ENCODE measurements around the gene EPO. TPM values are rescaled to one million over a fixed set of nuclear protein-coding genes. Genes with fewer than 3 reads are reported as not detected.

EPO gene
- total RNA-seq, 2 experiments from 2014 or later, result 0.15 TPM; not detected in 1

DNA sequence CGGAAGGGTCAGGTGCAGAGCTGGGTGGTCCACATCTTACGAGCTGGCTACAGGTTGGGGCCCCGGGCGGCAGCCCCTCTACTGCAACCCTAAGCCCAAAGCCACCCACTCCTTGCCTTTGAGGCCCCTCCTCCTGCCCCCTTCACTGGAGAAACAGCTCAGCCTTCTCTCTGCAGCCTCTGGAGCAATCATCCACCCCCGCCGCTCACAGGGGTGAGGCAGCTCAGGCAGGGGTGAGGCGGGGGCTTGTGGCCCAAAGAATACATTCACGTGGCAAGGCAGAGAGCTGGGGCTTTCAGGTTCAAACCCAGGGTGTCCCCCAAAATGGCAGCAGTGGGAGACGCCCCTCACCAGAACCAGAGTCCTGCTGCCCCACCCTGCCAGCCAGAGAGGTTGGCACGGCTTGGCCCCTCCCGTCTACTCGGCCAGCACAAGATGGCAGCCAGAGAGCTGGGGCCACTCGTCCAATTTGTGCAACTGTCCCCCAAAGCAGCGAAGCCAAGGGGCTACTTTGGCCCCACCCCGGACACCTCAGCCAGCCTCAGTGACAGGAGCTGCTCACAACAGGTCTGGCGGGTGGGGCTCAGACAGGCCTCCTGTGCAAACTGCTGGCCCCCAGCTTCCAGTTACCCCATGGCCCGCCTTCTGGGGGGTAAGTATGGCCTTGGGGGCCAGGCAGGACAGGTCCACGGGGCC lies 39.5 kb upstream of the EPO start:
- ChIA-PET POLR2A (interaction anchor here (0.6 to 0.9 kb wide), 2 partner anchors 25 to 69 kb away, joined by 3 to 12 read pairs; partner anchors contain the start of gene POP7), CTCF (interaction anchor here (0.7 to 9.2 kb wide), 4 partner anchors 11 to 68 kb away, joined by 3 to 68 read pairs (median 12); partner anchors contain the start of gene MOSPD3)

DNA sequence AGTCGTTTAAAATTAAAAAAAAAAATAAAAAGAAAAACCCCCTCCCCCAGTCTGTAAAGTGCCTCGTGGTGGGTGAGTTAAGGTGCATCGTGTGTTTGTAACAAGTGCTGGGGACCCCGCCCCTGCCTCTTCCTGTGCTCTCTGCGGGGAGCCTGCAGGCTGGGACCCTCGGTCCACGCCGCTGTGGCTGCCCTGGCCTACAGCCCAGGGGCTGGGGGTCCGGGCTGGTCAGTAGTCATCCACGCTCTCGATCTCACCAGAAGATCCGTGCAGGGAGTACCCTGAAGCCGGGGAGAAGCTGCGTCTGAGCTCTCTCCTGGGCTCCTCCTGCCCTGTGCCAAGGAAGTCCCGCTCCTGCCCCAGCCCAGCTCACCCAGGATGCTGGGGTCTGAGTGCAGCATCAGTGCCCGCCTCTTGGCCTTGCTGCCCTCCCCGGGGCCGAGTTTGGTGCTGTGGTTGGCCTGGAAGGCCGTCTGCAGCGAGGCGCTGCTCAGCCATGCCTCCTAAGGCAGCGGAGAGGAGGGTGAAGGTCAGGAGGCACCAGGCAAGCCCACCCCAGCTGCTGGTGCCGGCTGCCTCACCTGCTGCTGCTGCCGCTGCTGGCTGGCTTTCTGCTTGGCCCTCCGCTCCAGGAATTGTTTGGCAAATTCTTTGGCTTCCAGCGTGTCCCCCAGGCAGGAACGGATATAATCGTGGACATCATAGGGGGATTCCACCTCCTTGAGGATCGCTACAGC lies 38.6 kb upstream of the EPO start:
- POLR2A ChIA-PET, result interaction anchor here (1.3 kb wide), 1 partner anchor 49 kb away, joined by 3 read pairs; no protein-coding TSS in a partner anchor

DNA sequence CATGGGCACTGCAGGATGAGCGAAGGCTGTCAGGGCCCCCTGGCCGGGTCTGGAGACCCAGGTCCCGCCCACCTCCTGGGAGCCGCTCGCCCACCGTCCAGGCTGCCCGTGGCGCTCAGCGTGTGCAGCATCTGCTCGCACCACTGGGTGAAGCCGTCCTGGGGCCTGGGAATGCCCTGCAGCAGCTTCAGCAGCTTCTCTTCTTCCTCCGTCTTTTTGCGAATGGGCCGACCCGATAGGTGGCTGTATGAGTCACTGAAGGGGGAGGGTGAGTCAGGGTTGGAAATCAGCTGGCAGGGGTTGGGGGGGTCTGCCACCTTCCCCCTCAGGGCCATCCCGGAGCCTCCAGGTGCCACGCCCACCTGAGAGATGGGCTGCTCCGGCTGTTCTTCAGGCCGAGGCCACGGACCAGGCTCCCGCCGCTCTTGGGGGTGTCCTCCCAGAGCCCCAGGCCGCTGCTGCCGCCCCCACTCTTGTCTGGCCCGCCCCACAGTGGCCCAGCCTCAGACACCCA lies 38.0 kb upstream of the EPO start:
- CTCF ChIA-PET, result interaction anchor here (0.8 to 9.2 kb wide), 4 partner anchors 9 to 49 kb away, joined by 3 to 68 read pairs (median 12); partner anchors contain the start of gene POP7
- POLR2A ChIA-PET, result interaction anchor here (1.3 to 1.6 kb wide), 2 partner anchors 49 to 96 kb away, joined by 3 to 5 read pairs; partner anchors contain the start of genes FBXO24 and LRCH4

More for the DNA sequence above, 38.6 kb upstream of the EPO start:
- CTCF ChIA-PET, result interaction anchor here (0.8 to 9.2 kb wide), 3 partner anchors 10 to 69 kb away, joined by 4 to 68 read pairs (median 21); partner anchors contain the start of gene MOSPD3

DNA sequence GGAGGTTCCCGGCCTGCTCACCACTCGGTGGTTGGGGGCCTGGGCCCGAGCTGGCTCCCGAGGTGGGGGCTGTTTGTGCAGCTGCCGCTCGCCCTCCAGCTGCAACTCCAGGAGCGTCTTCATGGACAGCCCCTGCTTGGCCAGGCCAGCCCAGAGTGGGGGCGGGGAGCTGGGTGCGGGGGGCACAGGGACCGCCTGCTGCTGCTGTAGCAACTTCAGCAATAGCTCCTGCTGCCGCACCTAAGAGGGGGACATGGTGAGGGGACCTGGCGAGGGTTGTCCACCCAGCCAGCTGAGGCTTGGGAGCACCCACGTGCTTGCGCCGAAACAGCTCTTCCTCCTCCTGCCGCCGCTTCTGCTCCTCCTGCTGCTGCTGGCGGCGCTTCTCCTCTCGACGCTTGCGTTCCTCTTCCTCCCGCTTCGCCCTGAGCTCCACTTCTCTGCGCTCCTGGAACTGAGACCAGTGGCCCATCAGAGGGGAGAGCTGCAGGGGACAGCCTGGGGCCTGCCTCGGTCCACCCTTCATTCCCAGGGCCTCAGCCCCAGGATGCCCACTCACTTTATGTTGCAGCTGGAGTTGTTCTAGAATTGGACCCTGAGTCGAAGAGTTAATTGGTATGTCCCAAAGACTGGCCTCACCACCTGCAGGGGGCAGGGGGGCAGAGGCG lies 37.1 kb upstream of the EPO start:
- POLR2A ChIA-PET, result interaction anchor here (1.3 to 1.6 kb wide), 2 partner anchors 50 to 97 kb away, joined by 3 to 5 read pairs; partner anchors contain the start of genes FBXO24 and LRCH4

DNA sequence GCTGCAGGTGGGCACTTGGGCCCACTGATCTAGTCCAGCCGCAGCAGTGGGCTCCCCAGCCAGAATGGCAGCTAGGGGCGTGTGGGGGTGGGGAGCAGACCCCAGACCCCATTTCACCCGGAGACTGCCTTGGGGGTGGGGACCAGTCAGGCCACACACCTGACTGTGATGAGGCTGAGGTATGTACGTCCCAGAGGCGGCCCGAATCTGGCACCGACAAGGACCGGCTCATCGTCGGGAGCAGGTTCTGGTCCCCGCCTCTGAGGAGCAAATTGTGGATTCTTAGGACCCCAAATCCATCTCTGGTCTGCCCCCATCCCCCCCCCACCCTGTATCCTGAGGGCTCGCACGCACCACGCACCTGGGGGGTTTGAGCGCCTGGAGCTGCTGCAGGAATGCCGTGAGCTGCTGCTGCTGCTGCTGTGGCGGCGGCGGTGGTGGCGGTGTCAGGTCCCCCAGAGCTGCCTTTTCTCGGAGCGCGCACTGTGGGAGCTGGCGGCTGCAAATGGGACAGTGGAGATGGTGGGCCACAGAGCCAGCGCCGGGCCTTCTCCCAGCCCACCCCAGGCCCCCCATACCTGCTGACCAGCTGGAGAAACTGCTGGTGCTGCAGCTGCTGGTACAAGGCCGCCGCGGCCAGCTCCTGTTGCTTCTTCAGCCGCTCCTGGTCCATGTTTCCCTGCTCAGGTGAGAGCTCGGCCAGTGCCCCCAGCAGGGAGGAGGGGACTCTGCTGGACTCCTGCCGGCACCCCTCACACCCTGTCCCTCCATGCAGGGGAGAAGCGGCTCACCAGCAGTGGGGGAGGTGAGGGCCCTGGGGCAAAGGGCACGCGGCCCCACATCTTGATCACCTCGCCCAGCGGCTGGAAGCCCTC lies 36.4 kb upstream of the EPO start:
- POLR2A ChIA-PET, result interaction anchor here (1.6 kb wide), 1 partner anchor 98 kb away, joined by 5 read pairs; the partner anchor contains the start of genes FBXO24 and LRCH4
- CTCF ChIA-PET, result interaction anchor here (0.6 to 1.2 kb wide), 2 partner anchors 22 to 125 kb away, joined by 3 to 4 read pairs; partner anchors contain the start of gene POP7

More for the DNA sequence above, 37.1 kb upstream of the EPO start:
- CTCF ChIA-PET, result interaction anchor here (0.8 to 9.2 kb wide), 3 partner anchors 8 to 42 kb away, joined by 3 to 68 read pairs (median 4); partner anchors contain the start of gene POP7

DNA sequence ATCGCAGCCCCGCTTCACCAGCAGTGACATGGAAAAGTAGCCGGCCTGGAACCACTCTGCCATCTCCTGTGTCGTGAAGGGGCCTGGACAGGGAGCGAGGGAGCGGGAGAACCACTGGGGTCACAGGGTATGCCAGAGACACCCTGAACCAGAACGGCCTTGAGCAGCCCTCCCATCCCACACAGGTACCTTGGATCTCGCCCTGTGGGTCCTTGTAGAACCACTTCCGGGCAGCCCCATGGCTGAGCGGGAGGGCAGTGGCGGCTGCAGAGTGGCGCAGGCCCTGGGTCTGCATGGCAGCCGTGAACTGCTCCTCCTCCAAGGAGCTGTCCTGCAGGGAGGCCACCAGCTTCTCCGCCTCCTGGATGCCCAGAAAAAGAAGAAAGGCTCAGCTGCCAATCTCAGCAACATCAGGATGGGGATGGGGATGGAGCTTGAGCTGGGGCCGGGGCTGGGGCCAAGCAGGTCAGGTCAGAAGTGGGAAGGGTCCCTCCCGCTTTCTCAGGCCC lies 35.7 kb upstream of the EPO start:
- CTCF ChIA-PET, result interaction anchor here (0.6 to 1.6 kb wide), 3 partner anchors 51 to 168 kb away, joined by 3 read pairs; partner anchors contain the start of gene SLC12A9

DNA sequence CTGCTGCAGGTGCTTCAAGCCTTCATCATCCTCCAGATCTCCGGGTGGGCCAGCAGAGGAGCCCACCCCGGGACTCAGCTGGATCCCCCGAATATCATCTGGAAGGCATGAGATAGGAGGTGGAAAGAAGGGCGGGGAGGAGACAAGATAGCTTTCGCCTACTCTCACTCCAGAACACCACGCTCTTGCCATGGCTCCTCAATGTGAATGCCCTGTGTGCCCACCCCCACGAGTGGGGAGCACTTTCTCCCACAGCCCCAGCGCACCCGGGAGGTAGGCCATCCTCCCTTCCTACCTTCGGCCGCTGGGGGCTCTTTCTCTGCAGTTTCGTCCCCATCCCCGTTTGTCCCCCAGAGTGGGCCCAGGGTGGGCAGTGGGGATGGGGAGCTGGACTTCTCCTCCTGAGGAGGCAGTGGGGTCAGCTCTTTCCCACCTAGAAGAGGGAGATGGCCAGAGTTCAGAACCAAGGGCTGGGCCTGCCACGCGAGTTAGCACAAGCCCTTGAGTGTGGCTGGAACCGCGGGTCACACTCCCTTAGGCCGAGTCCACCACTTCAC lies 35.1 kb upstream of the EPO start:
- ChIA-PET CTCF (interaction anchor here (1.0 to 1.6 kb wide), 3 partner anchors 8 to 167 kb away, joined by 3 read pairs; partner anchors contain the start of gene SLC12A9), POLR2A (no interaction called here)

More for the DNA sequence above, 35.7 kb upstream of the EPO start:
- POLR2A ChIA-PET, result no interaction called here

DNA sequence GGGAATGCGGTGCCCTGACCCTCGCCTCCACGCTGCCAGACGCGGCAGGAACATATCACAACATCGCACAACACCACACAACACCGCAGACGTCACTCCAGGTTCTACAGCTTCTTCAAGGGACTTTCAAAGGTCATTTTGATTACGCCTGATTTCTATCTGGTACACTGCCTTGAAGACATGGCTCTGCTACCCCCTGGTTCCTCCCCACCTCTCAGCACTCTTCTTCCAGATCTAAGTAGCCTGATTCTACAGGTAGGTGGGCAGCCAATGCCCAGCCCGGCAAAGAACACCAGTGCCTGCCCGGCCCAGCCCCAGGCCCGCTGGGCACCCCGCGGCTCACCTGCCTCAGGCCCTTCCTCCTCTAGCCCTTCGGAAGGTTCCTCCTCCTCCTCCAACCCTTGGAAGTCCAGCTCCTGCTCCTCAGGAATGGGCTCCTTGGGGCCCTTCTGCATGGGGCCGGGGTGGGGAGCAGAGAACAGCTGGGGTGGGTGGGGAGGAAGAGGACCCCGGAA lies 34.6 kb upstream of the EPO start:
- ChIA-PET POLR2A (no interaction called here), CTCF (interaction anchor here (1.0 to 1.6 kb wide), 3 partner anchors 8 to 167 kb away, joined by 3 read pairs; partner anchors contain the start of gene SLC12A9)

DNA sequence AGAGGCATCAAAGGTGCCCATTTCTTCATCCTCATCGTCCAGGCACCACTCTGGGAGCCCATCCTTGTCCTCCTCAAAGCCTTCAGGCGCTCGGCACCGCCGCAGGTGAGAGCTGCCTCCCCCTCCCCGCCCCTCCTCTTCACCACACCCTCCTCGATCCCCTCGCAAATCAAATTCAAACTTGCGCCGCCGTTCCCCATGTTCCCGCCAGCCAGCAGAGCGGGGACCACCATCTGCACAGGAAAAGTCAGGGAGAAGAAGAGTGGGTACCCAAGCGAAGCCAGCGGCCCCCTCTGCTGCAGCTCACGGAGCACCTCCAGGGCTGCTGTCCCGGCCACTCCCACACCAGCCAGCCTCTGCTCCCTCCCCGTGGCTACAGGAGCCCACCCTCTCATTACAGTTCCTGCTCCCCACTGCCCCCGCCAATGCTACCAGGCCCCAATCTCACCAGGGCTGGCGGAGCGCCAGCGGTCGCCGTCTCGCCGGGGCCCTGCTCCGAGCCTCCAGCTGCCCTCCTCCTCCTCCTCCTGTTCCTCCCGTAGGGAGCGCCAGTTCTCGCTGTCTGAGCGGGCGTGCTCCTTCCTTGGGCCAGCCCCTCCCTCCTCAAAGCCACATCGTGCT lies 34.0 kb upstream of the EPO start:
- CTCF ChIA-PET, result interaction anchor here (1.0 to 1.6 kb wide), 2 partner anchors 9 to 166 kb away, joined by 3 read pairs; partner anchors contain the start of gene SLC12A9

DNA sequence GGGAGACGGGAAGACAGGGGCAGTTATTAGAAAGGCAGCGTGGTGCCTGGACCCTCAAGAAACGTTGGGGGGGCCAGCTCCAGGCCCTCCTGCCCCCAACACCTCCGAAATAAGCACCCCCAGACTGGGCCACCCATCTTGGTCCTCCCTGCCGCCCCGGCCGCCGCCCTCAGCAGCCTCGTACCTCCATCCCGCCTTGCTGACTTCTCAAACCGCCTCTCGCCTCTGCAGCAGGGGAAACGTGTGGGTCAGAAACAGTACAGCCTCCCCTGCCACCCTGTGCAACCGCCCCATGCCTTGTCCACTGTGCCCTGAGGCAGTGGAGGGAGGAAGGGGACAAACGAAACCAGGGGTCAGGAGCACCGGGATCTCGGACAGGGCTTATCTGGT lies 33.5 kb upstream of the EPO start:
- POLR2A ChIA-PET, result no interaction called here

More for the DNA sequence above, 34.0 kb upstream of the EPO start:
- POLR2A ChIA-PET, result no interaction called here

DNA sequence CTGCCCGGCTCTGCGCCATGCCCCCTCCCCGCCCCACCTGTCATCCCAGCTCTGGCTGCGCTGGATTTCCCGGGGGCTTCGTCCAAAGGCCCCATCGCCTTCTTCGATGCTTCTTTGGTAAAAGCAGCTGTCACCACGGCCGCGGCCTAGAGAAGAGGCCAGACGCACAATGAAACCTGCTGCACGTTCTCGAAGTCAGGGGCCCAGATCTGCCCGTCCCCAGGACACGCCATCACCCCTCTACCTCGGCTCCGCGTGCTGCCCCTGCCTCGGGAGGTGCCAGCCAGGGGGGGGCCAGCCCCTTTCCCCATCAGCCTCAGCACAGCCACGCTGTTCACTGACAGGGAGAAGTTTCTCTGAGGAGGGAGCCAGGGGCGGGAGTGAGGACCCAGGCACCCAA lies 33.0 kb upstream of the EPO start:
- ChIA-PET CTCF (interaction anchor here (0.6 kb wide), 1 partner anchor 1022 kb away, joined by 3 read pairs; no protein-coding TSS in a partner anchor), POLR2A (interaction anchor here (0.8 kb wide), 1 partner anchor 102 kb away, joined by 7 read pairs; the partner anchor contains the start of genes FBXO24 and LRCH4)

More for the DNA sequence above, 33.5 kb upstream of the EPO start:
- CTCF ChIA-PET, result no interaction called here

DNA sequence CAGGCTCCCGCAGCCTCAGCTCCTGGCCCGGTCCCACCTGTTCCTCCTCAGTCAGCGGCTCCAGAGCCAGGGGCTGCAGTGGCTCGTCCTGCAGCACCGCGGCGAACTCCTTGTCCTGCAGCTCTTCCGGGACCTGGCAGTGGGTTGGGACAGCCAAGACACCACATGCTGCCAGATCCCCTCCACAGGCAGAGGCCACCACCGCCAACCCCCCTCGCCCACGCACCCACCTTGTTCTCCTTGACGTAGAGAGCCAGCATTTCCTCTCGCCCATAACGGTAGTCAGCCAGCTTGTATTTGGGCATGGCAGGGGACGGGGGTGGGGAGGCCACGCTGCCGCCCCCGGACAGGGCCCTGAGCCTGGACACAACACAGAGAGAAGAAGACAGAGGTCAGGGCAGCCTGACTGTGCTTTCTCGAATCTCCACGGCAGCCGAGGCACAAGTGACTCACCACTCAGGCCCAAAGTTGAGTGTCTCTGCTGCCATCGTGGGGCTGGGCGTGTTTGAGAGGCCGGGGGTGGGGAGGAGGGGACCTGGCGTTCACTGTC lies 32.4 kb upstream of the EPO start:
- ChIA-PET CTCF (interaction anchor here (0.6 kb wide), 1 partner anchor 1022 kb away, joined by 3 read pairs; no protein-coding TSS in a partner anchor), POLR2A (interaction anchor here (0.8 kb wide), 1 partner anchor 102 kb away, joined by 7 read pairs; the partner anchor contains the start of genes FBXO24 and LRCH4)

DNA sequence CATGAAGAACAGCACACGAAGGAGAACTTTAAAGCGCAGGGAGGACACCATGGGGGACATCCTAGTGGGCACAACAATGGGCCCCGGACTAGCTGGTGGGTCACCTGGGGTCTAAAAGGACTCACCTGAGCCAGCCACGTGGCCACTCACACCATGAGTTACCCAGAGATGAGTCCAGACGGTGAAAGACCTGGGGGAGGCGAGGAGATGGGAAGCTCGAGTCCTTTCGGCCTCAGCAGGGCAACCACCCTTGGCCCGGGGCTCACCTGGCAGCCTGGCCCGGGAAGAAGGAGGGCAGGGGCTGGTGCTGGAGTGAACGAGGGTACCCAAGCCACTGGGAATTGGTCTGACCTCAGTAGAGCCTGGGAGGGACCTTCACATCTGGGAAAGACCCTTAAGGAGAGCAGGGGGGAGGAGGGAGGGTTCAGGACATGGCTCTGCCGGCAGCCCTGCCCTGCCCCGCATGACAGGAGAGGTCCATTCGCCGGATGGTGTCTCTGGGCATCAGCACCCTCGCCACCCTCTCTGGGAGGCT lies 31.9 kb upstream of the EPO start:
- ChIA-PET CTCF (no interaction called here), POLR2A (no interaction called here)

DNA sequence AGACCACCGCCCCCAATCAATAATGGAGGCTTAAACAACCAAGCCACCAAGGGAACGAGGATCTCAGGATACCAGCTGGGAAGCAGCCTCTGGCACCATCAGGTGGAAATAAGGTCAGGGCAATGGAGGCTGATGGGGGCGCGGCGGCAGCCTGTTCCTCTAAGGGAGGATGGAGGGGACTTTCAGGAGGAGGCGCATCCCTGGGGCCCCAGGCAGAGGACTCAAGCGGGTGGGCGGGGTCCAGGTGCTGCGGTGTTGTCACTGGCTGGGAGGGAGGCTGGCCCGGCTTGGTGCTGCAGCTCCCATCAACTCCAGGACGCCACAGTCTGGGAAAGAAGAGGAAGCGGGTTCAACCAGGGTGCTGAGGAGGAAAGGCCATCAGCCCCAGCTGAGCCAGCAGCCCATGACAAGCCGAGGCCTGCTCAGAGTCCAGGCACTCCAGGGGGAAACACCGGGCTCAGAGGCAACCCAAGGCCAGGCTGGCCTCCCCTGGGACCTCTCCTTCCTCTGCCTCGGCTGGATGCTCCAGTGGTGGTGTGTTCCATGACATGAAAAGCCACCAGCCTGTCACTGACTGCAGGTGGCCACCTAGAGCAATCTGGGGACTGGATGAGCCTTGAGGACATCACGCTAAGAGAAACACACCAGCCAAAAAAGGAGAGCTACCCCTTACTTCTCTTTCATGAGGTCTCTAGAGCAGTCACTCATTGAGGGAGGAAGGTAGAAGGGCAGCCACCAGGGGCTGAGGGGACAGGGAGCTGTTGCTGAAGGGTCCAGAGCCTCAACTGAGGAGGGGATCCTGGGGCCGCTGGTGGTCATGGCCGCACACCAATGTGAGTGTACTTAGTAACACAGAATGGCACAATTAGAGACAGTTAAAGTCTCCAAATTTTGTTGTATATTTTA lies 30.8 kb upstream of the EPO start:
- ChIA-PET POLR2A (interaction anchor here (0.6 kb wide), 1 partner anchor 577 kb away, joined by 4 read pairs; no protein-coding TSS in a partner anchor), CTCF (interaction anchor here (1.2 to 8.0 kb wide), 5 partner anchors 11 to 60 kb away, joined by 4 to 78 read pairs (median 17); partner anchors contain the start of gene POP7)
